ENCODE data around the gene SSTR4. TPM values are rescaled to one million over a fixed set of nuclear protein-coding genes. Genes with fewer than 3 reads are reported as not detected.

Gene SSTR4
- total and polyA plus RNA-seq, 2 donors (not counting 3 experiments of a cell fraction or from before 2014, with no cell fraction given): not detected

GRCh38 chr20:23003077-23003635, 32.0 kb upstream of the SSTR4 start:
- ChIA-PET POLR2A (no interaction called here), CTCF (interaction anchor here (1.5 kb wide), 1 partner anchor 29 kb away, joined by 5 read pairs; no protein-coding TSS in a partner anchor)
- intact Hi-C loops (cut with micrococcal nuclease) (no loop called here), dilution Hi-C loops (cut with MboI; ENCODE audit: extremely low pct_ligation_motif_present, low sequenced_read_pairs) (no loop called here)
- FAIRE-seq (no peak), DNase-seq (ENCODE audit: low read depth, low spot score) (no peak)
- no peaks in the 10 kb centered on the region for H3K4me1 ChIP-seq (ENCODE audit: control insufficient read depth, extremely low read depth, insufficient read depth, low read length)
- no TSS peak for BruUV-seq (replicated peaks)
- no peaks in the 10 kb centered on the region for H3K9me1 ChIP-seq (replicated peaks; ENCODE audit: control insufficient read depth, extremely low read depth, insufficient read depth, low read length)
- H3K4me2 ChIP-seq (ENCODE audit: insufficient read depth, low read length): no peak overlapping the region
- no peak for TF ChIP-seq EZH2 (IDR thresholded peaks at IDR 0.05; ENCODE audit: borderline replicate concordance, low read depth, low read length, severe bottlenecking)
- H3K9ac ChIP-seq (replicated peaks; ENCODE audit: extremely low read depth, insufficient read depth, low read length): no peak overlapping the region
- no peak overlapping the region for H3K27ac ChIP-seq (ENCODE audit: insufficient read depth, low read depth, low read length)
- H4K20me1 ChIP-seq (replicated peaks; ENCODE audit: control insufficient read depth, extremely low read depth, insufficient read depth, low read length): no peaks in the 10 kb centered on the region
- no peak overlapping the region for H3K4me3 ChIP-seq (replicated peaks in 1 of 3; ENCODE audit: insufficient read depth in 1 of 3, low read depth in 1 of 3, low read length in 3 of 3)
- no peaks in the 10 kb centered on the region for H3K79me2 ChIP-seq (ENCODE audit: control insufficient read depth, insufficient read depth, low read length)
- no peaks in the 10 kb centered on the region for H3K9me3 ChIP-seq (replicated peaks; ENCODE audit: control insufficient read depth, insufficient read depth, low read length)
- H3K27me3 ChIP-seq (ENCODE audit: control insufficient read depth in 2 of 2, insufficient read depth in 2 of 2, low read length in 2 of 2): peaks cover 2 to 3% of the 10 kb centered on the region in 2 experiments
- no peaks in the 10 kb centered on the region for H3K36me3 ChIP-seq (ENCODE audit: control insufficient read depth in 2 of 2, extremely low read depth in 1 of 2, insufficient read depth in 2 of 2, low read length in 2 of 2)
- H2AFZ ChIP-seq (ENCODE audit: low read depth, low read length): no peak overlapping the region

GRCh38 chr20:23003881-23004460, 31.1 kb upstream of the SSTR4 start:
- intact Hi-C loops (cut with micrococcal nuclease): no loop called here
- peaks cover 2 to 3% of the 10 kb centered on the region in 2 experiments for H3K27me3 ChIP-seq (ENCODE audit: control insufficient read depth in 2 of 2, insufficient read depth in 2 of 2, low read length in 2 of 2)
- H3K4me3 ChIP-seq (replicated peaks in 1 of 3; ENCODE audit: insufficient read depth in 1 of 3, low read depth in 1 of 3, low read length in 3 of 3): no peak overlapping the region
- no peaks in the 10 kb centered on the region for H3K9me3 ChIP-seq (replicated peaks; ENCODE audit: control insufficient read depth, insufficient read depth, low read length)
- H3K9me1 ChIP-seq (replicated peaks; ENCODE audit: control insufficient read depth, extremely low read depth, insufficient read depth, low read length): no peaks in the 10 kb centered on the region
- no peak overlapping the region for H3K27ac ChIP-seq (ENCODE audit: insufficient read depth, low read depth, low read length)
- H3K4me2 ChIP-seq (ENCODE audit: insufficient read depth, low read length): no peak overlapping the region
- H3K36me3 ChIP-seq (ENCODE audit: control insufficient read depth in 2 of 2, extremely low read depth in 1 of 2, insufficient read depth in 2 of 2, low read length in 2 of 2): no peaks in the 10 kb centered on the region
- no peaks in the 10 kb centered on the region for H3K79me2 ChIP-seq (ENCODE audit: control insufficient read depth, insufficient read depth, low read length)
- no peak overlapping the region for H2AFZ ChIP-seq (ENCODE audit: low read depth, low read length)
- H4K20me1 ChIP-seq (replicated peaks; ENCODE audit: control insufficient read depth, extremely low read depth, insufficient read depth, low read length): no peaks in the 10 kb centered on the region
- BruUV-seq (replicated peaks): no TSS peak
- dilution Hi-C loops (cut with MboI; ENCODE audit: extremely low pct_ligation_motif_present, low sequenced_read_pairs): no loop called here
- H3K4me1 ChIP-seq (ENCODE audit: control insufficient read depth, extremely low read depth, insufficient read depth, low read length): no peaks in the 10 kb centered on the region
- POLR2A ChIA-PET: no interaction called here
- CTCF ChIA-PET: no interaction called here
- FAIRE-seq: no peak
- no peak overlapping the region for H3K9ac ChIP-seq (replicated peaks; ENCODE audit: extremely low read depth, insufficient read depth, low read length)
- no peak for DNase-seq (ENCODE audit: low read depth, low spot score)
- TF ChIP-seq FOS (IDR thresholded peaks at IDR 0.05; ENCODE audit: borderline replicate concordance, insufficient read depth, low read length) (no peak), MYC (IDR thresholded peaks at IDR 0.05; ENCODE audit: low read depth, low read length) (no peak), POLR2AphosphoS5 (IDR thresholded peaks at IDR 0.05; ENCODE audit: insufficient read depth, low read depth, low read length) (no peak), MAX (IDR thresholded peaks at IDR 0.05; ENCODE audit: insufficient read depth, insufficient read length) (no peak), POLR2A (IDR thresholded peaks at IDR 0.05; ENCODE audit: low read depth, low read length) (no peak), JUN (IDR thresholded peaks at IDR 0.05; ENCODE audit: borderline replicate concordance, insufficient read depth, insufficient read length, low read depth) (no peak), EZH2 (IDR thresholded peaks at IDR 0.05; ENCODE audit: borderline replicate concordance, low read depth, low read length, severe bottlenecking) (no peak), GATA2 (IDR thresholded peaks at IDR 0.05; ENCODE audit: insufficient read depth, insufficient read length, low read depth, low read length) (no peak), CTCF (IDR thresholded peaks at IDR 0.05; ENCODE audit: extremely low read depth in 1 of 2, insufficient read depth in 1 of 2, low read depth in 1 of 2, low read length in 2 of 2) (no peak)
